M059J (cell line): ENCODE measurements around the gene GALNT9. TPM values are rescaled to one million over a fixed set of nuclear protein-coding genes. Genes with fewer than 3 reads are reported as not detected.

Experiments used
- DNase-seq: peaks from one replicate; pipeline ENCODE4 v3.0.0-alpha.2; 2012; ENCODE audit warnings: low read depth
- total RNA-seq: library from RNA; depleted of rRNA; stranded (reverse); fragments of >200 nt; shearing (Covaris generic); gene quantifications from 2 replicates; pipeline ENCODE4 v1.2.3, GENCODE V29; 2014

GALNT9 gene
- total RNA-seq, 1 experiment from 2014 or later = not detected

DNA sequence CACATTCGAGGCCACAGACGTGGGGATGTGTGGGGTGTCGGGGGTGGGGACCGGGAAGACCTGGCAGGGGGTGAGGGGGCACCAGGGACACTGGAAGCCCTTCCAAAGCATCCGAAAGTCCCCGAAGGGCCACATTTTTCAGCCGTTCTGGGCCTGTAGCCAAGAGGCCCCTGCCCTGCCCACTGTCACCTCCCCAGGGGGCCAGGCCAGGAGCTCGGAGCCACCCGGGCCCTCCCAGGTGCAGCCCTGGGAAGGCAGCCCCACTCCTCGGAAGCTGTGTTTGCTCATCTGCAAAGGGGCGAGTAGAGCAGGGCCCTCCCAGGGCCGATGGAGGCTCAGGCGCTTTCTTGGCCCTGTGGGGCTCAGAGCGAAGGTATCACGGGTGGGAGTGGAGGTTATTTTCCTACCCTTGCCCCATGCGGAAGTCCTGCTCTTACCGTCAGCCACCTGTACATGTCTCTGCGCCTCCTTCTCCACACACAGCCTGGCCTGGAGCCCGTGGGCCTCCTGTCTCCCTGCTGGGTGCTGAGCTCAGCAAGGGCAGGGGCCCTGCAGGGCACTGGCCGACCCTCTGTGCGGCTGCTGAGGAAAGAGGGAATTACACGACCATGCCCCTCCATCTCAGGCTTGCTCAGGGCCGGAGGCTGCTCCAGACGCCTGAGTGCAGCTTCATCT lies 158.0 kb downstream of the GALNT9 start:
- DNase-seq = no peak

GRCh38 chr12:132170637-132171292 lies 158.6 kb downstream of the GALNT9 start:
- DNase-seq = no peak

DNA sequence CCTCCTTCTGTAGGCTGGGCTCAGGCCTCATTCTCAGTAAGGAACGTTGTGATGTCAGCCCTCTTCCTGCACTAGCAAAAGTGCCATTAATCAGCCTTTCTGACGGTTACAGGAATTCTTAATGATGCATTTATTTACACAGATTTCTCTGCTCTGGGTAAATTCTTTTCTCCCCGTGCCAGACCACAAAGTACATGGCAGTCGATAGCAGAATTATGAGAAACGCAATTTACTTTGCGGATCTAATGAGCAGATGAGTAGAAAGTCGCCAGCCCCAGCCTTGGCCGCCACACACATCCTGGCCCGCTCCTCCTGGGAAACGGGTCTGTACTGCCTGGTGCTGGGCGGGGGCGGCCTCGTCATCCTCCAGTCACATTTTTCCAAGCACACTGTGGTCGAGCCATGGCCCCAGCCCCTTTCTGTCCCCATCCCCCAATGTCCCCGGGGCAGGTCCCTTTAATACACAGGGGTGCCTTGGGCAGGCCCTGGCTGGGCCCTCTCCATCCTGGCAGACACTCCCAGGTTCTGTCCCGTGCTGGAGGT lies 159.2 kb downstream of the GALNT9 start:
- peak; percentile 81 for DNase-seq

DNA sequence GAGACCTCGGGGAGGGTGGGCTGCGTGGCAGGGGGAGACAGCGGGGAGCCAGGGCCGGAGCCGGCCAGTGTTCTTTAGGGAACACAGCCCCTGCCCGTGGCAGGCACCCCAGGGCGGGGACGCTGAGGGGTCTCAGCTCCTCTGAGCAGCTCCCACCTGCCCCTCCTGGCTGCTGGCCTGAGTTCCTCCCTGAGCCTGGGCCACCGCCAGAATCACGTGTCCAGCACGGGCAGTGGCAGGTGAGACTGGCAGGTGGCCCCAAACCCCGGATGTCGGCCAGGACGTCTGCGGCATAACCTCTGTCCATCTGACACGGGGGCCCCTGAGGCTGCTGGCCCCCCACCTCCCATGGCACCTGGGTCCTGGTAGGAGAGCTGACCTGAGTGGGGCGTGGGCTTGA lies 160.0 kb downstream of the GALNT9 start:
- DNase-seq = no peak

- DNase-seq = no peak
These were observed 160.9 kb downstream of the GALNT9 start for GRCh38 chr12:132168311-132169031.

DNA sequence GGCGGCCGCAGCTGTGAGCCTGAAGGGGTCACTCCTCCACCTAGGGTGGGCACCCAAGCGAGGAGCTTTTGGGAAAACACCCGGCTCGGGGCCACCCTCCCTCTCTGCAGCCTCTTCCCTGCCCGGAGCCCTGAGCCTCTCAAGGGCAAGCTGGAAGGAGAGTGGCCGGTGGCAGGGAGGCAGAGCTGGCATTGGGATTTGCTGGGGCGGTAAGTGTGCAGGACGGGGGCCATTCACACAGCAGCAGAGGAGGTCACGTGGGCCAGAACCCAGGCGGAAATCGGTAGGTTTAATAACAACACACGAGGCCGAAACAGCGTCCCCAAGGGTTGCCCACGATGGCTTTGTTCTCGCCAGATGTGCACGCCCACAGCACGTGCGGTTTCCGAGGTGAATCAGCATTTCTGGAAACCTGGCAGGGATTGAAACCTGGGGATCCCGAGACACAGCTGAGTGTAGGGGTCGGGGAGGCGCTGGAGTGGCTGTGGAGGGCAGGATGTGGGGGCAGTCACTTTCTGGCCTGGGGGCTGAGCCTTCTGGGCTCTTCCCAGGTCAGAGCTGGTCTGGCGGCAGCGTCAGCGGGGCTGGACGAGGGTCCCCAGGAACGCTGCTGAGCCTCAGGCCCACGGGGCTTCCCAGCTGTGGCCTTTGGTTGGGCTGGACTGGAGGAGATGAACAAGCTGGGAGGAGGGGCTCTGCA lies 161.6 kb downstream of the GALNT9 start:
- no peak for DNase-seq

GRCh38 chr12:132166801-132167591 lies 162.4 kb downstream of the GALNT9 start:
- no peak for DNase-seq

GRCh38 chr12:132166093-132166492 lies 163.3 kb downstream of the GALNT9 start:
- DNase-seq = no peak

- DNase-seq = no peak
These were observed 163.8 kb downstream of the GALNT9 start for GRCh38 chr12:132165584-132165983.

DNA sequence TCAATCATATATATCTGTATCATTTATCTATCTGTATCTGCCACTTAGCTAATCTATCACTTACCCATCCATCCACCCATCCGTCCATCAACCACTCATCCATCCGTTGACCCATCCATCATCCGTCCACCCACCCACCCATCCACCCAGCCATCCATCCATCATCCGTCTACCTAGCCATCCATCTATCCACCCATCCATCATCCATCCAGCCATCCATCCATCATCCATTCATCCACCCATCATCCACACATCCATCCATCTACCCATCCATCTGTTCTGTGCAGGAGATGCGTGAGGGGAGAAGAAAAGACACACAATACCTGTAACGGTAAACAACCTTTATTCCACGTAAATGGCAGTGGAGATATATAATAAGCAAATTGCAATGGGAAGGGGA lies 165.0 kb downstream of the GALNT9 start:
- no peak for DNase-seq

- no peak for DNase-seq
These were observed 165.5 kb downstream of the GALNT9 start for GRCh38 chr12:132163911-132164288.

GRCh38 chr12:132163041-132163910 lies 166.1 kb downstream of the GALNT9 start:
- no peak for DNase-seq

GRCh38 chr12:132162508-132163031 lies 166.8 kb downstream of the GALNT9 start:
- peak; percentile 94 for DNase-seq

GRCh38 chr12:132161796-132162507 lies 167.4 kb downstream of the GALNT9 start:
- DNase-seq = no peak

DNA sequence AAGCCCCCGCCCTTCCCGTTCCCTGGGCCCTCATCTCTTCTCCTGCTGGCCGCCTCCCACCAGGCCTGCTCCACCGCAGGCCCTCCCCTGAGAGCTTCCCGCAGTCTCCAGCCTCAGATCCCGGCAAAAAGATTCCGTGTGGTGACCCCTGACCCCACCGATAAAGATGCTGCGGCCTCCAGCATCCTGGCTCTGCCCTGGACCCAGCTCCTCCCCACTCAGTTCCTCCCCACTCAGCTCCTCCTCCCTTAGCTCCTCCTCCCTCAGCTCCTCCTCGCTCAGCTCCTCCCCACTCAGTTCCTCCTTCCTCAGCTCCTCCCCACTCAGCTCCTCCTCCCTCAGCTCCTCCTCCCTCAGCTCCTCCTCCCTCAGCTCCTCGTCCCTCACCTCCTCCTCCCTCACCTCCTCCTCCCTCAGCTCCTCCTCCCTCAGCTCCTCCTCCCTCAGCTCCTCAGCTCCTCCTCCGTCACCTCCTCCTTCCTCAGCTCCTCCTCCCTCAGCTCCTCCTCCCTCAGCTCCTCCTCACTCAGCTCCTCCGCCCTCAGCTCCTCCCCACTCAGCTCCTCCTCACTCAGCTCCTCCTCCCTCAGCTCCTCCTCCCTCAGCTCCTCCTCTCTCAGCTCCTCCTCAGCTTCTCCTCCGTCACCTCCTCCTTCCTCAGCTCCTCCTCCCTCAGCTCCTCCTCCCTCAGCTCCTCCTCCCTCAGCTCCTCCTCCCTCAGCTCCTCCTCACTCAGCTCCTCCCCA lies 168.2 kb downstream of the GALNT9 start:
- no peak for DNase-seq

DNA sequence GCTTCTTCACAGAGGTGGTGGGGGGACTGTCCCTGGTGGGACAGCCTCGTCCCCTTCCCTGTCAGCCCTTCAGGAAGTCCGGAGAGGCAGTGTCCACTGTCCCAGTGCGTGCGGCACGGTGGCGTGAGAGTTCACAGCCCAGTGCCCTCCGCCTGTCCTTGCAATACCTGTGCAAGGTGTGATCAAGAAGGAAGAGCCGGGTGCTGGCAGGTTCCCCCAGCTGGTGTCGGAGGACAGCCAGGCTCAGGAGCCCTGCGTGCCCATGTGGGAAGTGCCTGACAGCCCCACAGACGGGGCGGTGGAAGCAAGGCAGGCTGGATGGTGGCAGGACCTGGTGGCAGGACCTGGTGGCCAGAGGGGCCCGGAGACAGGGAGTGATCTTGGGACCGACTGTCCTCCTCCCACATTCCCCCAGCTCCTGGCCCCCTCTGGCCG lies 168.8 kb downstream of the GALNT9 start:
- DNase-seq = no peak

DNA sequence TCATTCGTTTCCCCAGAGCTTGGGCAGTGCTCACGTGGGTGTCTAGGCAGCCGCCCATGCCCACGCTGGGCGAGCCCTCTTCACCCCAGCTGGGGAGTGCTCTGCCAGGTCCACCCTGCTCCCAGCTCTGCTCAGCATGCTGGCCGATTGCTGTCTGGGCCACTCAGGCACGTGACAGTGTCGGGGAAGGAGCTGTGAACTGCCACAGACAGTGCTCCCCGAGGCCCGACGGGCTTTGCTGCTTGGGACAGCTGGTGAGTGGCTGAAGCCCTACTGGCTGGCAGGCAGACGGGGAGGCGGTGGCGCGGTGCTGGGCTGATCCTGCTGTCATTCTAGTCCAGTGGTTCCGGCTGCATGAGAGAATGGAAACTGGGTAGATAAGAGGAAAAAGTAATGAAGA lies 169.4 kb downstream of the GALNT9 start:
- no peak for DNase-seq

GRCh38 chr12:132159555-132160003 lies 169.8 kb downstream of the GALNT9 start:
- no peak for DNase-seq
